HS-27A (cell line): ENCODE data around the gene CDT1.
A peak's percentile ranks its signal among the peaks of the same experiment; 100 is the strongest.

Source experiments
- DNase-seq: peaks from one replicate; pipeline ENCODE4 v3.0.0-alpha.2; 2012; ENCODE audit warnings: low read depth, missing footprints

The CDT1 gene

GRCh38 chr16:88804552-88805339 lies 1.2 kb downstream of the CDT1 start:
- DNase-seq: no peak

- no peak for DNase-seq
Observed at GRCh38 chr16:88805340-88805715, 1.7 kb downstream of the CDT1 start.

GRCh38 chr16:88805887-88806393 lies 2.4 kb downstream of the CDT1 start:
- no peak for DNase-seq

- DNase-seq: no peak
Observed at GRCh38 chr16:88806491-88807111, 3.0 kb downstream of the CDT1 start.

- no peak for DNase-seq
Observed at GRCh38 chr16:88807142-88807625, 3.6 kb downstream of the CDT1 start.

- DNase-seq: no peak
Observed at GRCh38 chr16:88807626-88808453, 4.3 kb downstream of the CDT1 start.

- DNase-seq: no peak
Observed at GRCh38 chr16:88809068-88809675, 5.6 kb downstream of the CDT1 start.

- DNase-seq: no peak
Observed at GRCh38 chr16:88809676-88810165, 6.1 kb downstream of the CDT1 start.

GRCh38 chr16:88810166-88810911 lies 6.8 kb downstream of the CDT1 start:
- no peak for DNase-seq

- DNase-seq: peak; percentile 57
Observed at GRCh38 chr16:88810912-88811768, 7.6 kb downstream of the CDT1 start.

- DNase-seq: peak; percentile 90
Observed at GRCh38 chr16:88811769-88812512, 8.4 kb downstream of the CDT1 start, which contains the start of gene APRT. TSS of gene APRT (minus strand) at chr16:88811928. CDS start at chr16:88811899, 29 bp downstream.

- DNase-seq: peak; percentile 42
Observed at GRCh38 chr16:88812513-88813268, 9.1 kb downstream of the CDT1 start.

GRCh38 chr16:88813269-88814143 lies 9.9 kb downstream of the CDT1 start:
- DNase-seq: no peak

- DNase-seq: no peak
Observed at GRCh38 chr16:88814144-88814502, 10.5 kb downstream of the CDT1 start.

- no peak for DNase-seq
Observed at GRCh38 chr16:88815227-88815626, 11.6 kb downstream of the CDT1 start.

GRCh38 chr16:88815901-88816589 lies 12.5 kb downstream of the CDT1 start:
- DNase-seq: no peak
